ENCODE data around the gene MCF2L. TPM values are rescaled to one million over a fixed set of nuclear protein-coding genes. Genes with fewer than 3 reads are reported as not detected.

MCF2L gene
- total and polyA plus RNA-seq, 2 experiments from 2014 or later: 4.8 to 25.6 TPM

DNA sequence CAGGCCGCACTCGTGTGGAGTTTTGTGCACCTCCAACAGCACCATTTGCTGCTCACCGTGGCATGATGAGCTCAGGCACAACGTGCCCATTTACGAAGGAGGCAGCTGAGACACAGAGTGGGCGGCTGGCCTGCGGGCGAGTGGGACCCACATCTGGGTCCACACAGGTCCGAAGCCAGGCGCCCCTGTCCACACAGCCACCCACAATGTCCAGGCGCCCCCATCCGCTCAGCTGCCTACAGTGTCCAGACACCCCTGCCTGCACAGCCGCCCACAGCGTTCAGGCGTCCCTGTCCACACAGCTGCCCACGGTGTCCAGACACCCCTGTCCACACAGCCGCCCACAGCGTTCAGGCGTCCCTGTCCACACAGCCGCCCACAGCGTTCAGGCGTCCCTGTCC, 94.1 kb downstream of the MCF2L start (continued):
- TF ChIP-seq, protein P1, sequence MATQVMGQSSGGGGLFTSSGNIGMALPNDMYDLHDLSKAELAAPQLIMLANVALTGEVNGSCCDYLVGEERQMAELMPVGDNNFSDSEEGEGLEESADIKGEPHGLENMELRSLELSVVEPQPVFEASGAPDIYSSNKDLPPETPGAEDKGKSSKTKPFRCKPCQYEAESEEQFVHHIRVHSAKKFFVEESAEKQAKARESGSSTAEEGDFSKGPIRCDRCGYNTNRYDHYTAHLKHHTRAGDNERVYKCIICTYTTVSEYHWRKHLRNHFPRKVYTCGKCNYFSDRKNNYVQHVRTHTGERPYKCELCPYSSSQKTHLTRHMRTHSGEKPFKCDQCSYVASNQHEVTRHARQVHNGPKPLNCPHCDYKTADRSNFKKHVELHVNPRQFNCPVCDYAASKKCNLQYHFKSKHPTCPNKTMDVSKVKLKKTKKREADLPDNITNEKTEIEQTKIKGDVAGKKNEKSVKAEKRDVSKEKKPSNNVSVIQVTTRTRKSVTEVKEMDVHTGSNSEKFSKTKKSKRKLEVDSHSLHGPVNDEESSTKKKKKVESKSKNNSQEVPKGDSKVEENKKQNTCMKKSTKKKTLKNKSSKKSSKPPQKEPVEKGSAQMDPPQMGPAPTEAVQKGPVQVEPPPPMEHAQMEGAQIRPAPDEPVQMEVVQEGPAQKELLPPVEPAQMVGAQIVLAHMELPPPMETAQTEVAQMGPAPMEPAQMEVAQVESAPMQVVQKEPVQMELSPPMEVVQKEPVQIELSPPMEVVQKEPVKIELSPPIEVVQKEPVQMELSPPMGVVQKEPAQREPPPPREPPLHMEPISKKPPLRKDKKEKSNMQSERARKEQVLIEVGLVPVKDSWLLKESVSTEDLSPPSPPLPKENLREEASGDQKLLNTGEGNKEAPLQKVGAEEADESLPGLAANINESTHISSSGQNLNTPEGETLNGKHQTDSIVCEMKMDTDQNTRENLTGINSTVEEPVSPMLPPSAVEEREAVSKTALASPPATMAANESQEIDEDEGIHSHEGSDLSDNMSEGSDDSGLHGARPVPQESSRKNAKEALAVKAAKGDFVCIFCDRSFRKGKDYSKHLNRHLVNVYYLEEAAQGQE (IDR thresholded peaks at IDR 0.05; ENCODE audit: unreplicated experiment): no peak
- TF ChIP-seq, protein P2, sequence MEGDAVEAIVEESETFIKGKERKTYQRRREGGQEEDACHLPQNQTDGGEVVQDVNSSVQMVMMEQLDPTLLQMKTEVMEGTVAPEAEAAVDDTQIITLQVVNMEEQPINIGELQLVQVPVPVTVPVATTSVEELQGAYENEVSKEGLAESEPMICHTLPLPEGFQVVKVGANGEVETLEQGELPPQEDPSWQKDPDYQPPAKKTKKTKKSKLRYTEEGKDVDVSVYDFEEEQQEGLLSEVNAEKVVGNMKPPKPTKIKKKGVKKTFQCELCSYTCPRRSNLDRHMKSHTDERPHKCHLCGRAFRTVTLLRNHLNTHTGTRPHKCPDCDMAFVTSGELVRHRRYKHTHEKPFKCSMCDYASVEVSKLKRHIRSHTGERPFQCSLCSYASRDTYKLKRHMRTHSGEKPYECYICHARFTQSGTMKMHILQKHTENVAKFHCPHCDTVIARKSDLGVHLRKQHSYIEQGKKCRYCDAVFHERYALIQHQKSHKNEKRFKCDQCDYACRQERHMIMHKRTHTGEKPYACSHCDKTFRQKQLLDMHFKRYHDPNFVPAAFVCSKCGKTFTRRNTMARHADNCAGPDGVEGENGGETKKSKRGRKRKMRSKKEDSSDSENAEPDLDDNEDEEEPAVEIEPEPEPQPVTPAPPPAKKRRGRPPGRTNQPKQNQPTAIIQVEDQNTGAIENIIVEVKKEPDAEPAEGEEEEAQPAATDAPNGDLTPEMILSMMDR (conservative IDR thresholded peaks at IDR 0.05; ENCODE audit: low read depth in 2 of 2): no peak

DNA sequence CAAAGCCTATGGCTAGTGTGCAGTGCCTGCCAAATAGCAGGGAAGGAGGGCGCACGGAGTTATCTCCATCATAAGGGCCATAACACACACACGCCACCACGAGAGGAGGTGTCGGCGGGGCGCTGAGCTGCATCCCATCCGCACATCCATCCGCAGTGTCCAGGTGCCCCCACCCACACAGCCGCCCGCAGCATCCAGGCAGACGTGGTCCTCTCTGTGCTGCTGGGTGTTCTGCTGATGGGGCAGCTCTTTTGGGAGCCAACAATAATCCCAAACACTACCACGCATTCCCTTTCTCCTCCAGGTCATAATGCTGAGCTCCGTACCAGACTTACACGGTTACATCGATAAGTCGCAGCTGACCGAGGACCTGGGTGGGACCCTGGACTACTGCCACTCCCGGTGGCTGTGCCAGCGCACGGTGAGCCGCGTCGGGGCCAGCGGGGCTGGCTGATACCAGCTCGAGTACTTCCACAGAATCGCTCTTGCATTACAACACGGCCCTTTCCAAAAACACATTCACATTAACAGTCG, 95.1 kb downstream of the MCF2L start:
- H3K4me1 ChIP-seq (ENCODE audit: insufficient read depth): no peaks in the 10 kb centered on the region
- DNase-seq (ENCODE audit: low spot score): no peak
- no peak overlapping the region for H3K4me2 ChIP-seq
- no peak overlapping the region for H3K27ac Mint-ChIP-seq
- H3K4me3 Mint-ChIP-seq: no peak overlapping the region
- H3K27me3 Mint-ChIP-seq (ENCODE audit: insufficient read depth, low read depth, poor library complexity): peaks cover 12% of the 10 kb centered on the region
- no peak overlapping the region for H2AFZ ChIP-seq
- ATAC-seq: no peak
- H3K36me3 ChIP-seq (ENCODE audit: insufficient read depth): no peaks in the 10 kb centered on the region
- H3K36me3 Mint-ChIP-seq (ENCODE audit: low read depth): no peaks in the 10 kb centered on the region; the same call in 2 of the 3 replicates
- no peaks in the 10 kb centered on the region for H3F3A ChIP-seq (replicated peaks; ENCODE audit: low read depth)
- peaks cover 3% of the 10 kb centered on the region; the same call in 2 of the 3 replicates for H3K4me1 Mint-ChIP-seq
- no peaks in the 10 kb centered on the region for H3K79me2 ChIP-seq (replicated peaks; ENCODE audit: insufficient read depth)
- no peak overlapping the region for H3K4me3 ChIP-seq
- H3K9me2 ChIP-seq (ENCODE audit: insufficient read depth): no peaks in the 10 kb centered on the region
- H3K27ac ChIP-seq (ENCODE audit: low read depth): no peak overlapping the region
- H3K9me3 Mint-ChIP-seq: no peaks in the 10 kb centered on the region
- H4K20me1 ChIP-seq (replicated peaks; ENCODE audit: insufficient read depth): no peaks in the 10 kb centered on the region
- no peaks in the 10 kb centered on the region for H3K27me3 ChIP-seq (ENCODE audit: insufficient read depth)
- no peak for TF ChIP-seq EZH2phosphoT487 (IDR thresholded peaks at IDR 0.05; ENCODE audit: unreplicated experiment)
- TF ChIP-seq ZNF114 (CRISPR knock-in tag; IDR thresholded peaks at IDR 0.05): no peak
- no peak for TF ChIP-seq STAT1 (IDR thresholded peaks at IDR 0.05; ENCODE audit: unreplicated experiment)
- TF ChIP-seq CREB1 (CRISPR knock-in tag; IDR thresholded peaks at IDR 0.05; ENCODE audit: low read depth): no peak
- TF ChIP-seq, protein P1 (IDR thresholded peaks at IDR 0.05; ENCODE audit: unreplicated experiment): no peak
- TF ChIP-seq JUNB (IDR thresholded peaks at IDR 0.05; ENCODE audit: unreplicated experiment): no peak
- no peak for TF ChIP-seq NANOG (IDR thresholded peaks at IDR 0.05; ENCODE audit: borderline replicate concordance)
- TF ChIP-seq POLR2AphosphoS5 (IDR thresholded peaks at IDR 0.05; ENCODE audit: low read depth): no peak
- TF ChIP-seq, protein P3, sequence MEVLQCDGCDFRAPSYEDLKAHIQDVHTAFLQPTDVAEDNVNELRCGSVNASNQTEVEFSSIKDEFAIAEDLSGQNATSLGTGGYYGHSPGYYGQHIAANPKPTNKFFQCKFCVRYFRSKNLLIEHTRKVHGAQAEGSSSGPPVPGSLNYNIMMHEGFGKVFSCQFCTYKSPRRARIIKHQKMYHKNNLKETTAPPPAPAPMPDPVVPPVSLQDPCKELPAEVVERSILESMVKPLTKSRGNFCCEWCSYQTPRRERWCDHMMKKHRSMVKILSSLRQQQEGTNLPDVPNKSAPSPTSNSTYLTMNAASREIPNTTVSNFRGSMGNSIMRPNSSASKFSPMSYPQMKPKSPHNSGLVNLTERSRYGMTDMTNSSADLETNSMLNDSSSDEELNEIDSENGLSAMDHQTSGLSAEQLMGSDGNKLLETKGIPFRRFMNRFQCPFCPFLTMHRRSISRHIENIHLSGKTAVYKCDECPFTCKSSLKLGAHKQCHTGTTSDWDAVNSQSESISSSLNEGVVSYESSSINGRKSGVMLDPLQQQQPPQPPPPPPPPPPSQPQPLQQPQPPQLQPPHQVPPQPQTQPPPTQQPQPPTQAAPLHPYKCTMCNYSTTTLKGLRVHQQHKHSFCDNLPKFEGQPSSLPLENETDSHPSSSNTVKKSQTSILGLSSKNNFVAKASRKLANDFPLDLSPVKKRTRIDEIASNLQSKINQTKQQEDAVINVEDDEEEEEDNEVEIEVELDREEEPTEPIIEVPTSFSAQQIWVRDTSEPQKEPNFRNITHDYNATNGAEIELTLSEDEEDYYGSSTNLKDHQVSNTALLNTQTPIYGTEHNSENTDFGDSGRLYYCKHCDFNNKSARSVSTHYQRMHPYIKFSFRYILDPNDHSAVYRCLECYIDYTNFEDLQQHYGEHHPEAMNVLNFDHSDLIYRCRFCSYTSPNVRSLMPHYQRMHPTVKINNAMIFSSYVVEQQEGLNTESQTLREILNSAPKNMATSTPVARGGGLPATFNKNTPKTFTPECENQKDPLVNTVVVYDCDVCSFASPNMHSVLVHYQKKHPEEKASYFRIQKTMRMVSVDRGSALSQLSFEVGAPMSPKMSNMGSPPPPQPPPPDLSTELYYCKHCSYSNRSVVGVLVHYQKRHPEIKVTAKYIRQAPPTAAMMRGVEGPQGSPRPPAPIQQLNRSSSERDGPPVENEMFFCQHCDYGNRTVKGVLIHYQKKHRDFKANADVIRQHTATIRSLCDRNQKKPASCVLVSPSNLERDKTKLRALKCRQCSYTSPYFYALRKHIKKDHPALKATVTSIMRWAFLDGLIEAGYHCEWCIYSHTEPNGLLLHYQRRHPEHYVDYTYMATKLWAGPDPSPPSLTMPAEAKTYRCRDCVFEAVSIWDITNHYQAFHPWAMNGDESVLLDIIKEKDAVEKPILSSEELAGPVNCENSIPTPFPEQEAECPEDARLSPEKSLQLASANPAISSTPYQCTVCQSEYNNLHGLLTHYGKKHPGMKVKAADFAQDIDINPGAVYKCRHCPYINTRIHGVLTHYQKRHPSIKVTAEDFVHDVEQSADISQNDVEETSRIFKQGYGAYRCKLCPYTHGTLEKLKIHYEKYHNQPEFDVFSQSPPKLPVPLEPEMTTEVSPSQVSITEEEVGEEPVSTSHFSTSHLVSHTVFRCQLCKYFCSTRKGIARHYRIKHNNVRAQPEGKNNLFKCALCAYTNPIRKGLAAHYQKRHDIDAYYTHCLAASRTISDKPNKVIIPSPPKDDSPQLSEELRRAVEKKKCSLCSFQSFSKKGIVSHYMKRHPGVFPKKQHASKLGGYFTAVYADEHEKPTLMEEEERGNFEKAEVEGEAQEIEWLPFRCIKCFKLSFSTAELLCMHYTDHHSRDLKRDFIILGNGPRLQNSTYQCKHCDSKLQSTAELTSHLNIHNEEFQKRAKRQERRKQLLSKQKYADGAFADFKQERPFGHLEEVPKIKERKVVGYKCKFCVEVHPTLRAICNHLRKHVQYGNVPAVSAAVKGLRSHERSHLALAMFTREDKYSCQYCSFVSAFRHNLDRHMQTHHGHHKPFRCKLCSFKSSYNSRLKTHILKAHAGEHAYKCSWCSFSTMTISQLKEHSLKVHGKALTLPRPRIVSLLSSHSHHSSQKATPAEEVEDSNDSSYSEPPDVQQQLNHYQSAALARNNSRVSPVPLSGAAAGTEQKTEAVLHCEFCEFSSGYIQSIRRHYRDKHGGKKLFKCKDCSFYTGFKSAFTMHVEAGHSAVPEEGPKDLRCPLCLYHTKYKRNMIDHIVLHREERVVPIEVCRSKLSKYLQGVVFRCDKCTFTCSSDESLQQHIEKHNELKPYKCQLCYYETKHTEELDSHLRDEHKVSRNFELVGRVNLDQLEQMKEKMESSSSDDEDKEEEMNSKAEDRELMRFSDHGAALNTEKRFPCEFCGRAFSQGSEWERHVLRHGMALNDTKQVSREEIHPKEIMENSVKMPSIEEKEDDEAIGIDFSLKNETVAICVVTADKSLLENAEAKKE (CRISPR knock-in tag; IDR thresholded peaks at IDR 0.05): no peak
